Mononuclear cell (primary cell): ENCODE measurements around the gene COPZ1. TPM values are rescaled to one million over a fixed set of nuclear protein-coding genes. Genes with fewer than 3 reads are reported as not detected.

ENCODE experiments used
- H3K27me3 ChIP-seq: 2 replicates; pipeline ENCODE4 v1.6.0; 2011; ENCODE audit warnings: low read length, control low read depth; ENCODE audit not compliant: insufficient read depth
- H3K4me1 ChIP-seq: 2 replicates; pipeline ENCODE4 v1.5.1; 2011; ENCODE audit warnings: mild to moderate bottlenecking, low read length, control low read depth; ENCODE audit not compliant: insufficient read depth
- H3K4me3 ChIP-seq: 2 replicates; pipeline ENCODE4 v1.5.1; 2011; ENCODE audit warnings: mild to moderate bottlenecking, low read length, moderate library complexity
- H3K9me3 ChIP-seq: 2 replicates; pipeline ENCODE4 v1.5.1; 2011; ENCODE audit warnings: low read depth, mild to moderate bottlenecking, control low read depth, low read length
- total RNA-seq: library from RNA; depleted of rRNA; stranded (reverse); fragments of >200 nt; gene quantifications from one replicate; pipeline ENCODE4 v1.2.3, GENCODE V29; 2012

COPZ1 gene
- total RNA-seq, 1 donor: 34.1 TPM

- Histone ChIP-seq H3K4me3 (no peak overlapping the region), H3K4me1 (peaks cover 18% of the 10 kb centered on the region), H3K9me3 (no peaks in the 10 kb centered on the region), H3K27me3 (no peaks in the 10 kb centered on the region)
Measured at GRCh38 chr12:54398218-54398617, 73.3 kb downstream of the COPZ1 start.

- H3K27me3 ChIP-seq: no peaks in the 10 kb centered on the region
- no peak overlapping the region for H3K4me3 ChIP-seq
- peaks cover 8% of the 10 kb centered on the region for H3K4me1 ChIP-seq
- H3K9me3 ChIP-seq: no peaks in the 10 kb centered on the region
Measured at GRCh38 chr12:54398995-54399793, 74.3 kb downstream of the COPZ1 start.

- Histone ChIP-seq H3K9me3 (no peaks in the 10 kb centered on the region), H3K4me3 (no peak overlapping the region), H3K4me1 (peaks cover 6% of the 10 kb centered on the region), H3K27me3 (no peaks in the 10 kb centered on the region)
Measured at GRCh38 chr12:54401119-54401518, 76.2 kb downstream of the COPZ1 start.

Other genes with a start within 250 kb of the COPZ1 start
- gene SMUG1, start 136.1 kb upstream of the COPZ1 start, total RNA-seq: 3.3 TPM
- 16.0 TPM for gene CBX5, start 45.0 kb upstream of the COPZ1 start, total RNA-seq
- gene HNRNPA1, start 44.4 kb upstream of the COPZ1 start, total RNA-seq: 766 TPM
- 9.4 TPM for gene NFE2, start 24.1 kb upstream of the COPZ1 start, total RNA-seq
- 49.4 TPM for gene GPR84, start 39.4 kb downstream of the COPZ1 start, total RNA-seq
- gene ZNF385A, start 59.6 kb downstream of the COPZ1 start, total RNA-seq: 30.4 TPM
- gene ITGA5, start 94.1 kb downstream of the COPZ1 start, total RNA-seq: 168 TPM
- gene GTSF1, start 148.5 kb downstream of the COPZ1 start, total RNA-seq: 1.8 TPM
- gene NCKAP1L, start 172.6 kb downstream of the COPZ1 start, total RNA-seq: 160 TPM
- gene PDE1B, start 224.5 kb downstream of the COPZ1 start, total RNA-seq: 7.0 TPM